GM18867 (cell line): ENCODE data around the gene GNAI2.
"Not testable (repeated sequence)": the region's sequence is repeated elsewhere in the genome, so short reads cannot be mapped to it uniquely, and the experiment has no call there.

Experiments used
- ATAC-seq: cut with Tn5 transposase; IDR thresholded peaks from one replicate; pipeline ENCODE4 v1.9.1; 2021; ENCODE audit warnings: mild to moderate bottlenecking, moderate library complexity; ENCODE audit not compliant: unreplicated experiment

The GNAI2 gene

DNA sequence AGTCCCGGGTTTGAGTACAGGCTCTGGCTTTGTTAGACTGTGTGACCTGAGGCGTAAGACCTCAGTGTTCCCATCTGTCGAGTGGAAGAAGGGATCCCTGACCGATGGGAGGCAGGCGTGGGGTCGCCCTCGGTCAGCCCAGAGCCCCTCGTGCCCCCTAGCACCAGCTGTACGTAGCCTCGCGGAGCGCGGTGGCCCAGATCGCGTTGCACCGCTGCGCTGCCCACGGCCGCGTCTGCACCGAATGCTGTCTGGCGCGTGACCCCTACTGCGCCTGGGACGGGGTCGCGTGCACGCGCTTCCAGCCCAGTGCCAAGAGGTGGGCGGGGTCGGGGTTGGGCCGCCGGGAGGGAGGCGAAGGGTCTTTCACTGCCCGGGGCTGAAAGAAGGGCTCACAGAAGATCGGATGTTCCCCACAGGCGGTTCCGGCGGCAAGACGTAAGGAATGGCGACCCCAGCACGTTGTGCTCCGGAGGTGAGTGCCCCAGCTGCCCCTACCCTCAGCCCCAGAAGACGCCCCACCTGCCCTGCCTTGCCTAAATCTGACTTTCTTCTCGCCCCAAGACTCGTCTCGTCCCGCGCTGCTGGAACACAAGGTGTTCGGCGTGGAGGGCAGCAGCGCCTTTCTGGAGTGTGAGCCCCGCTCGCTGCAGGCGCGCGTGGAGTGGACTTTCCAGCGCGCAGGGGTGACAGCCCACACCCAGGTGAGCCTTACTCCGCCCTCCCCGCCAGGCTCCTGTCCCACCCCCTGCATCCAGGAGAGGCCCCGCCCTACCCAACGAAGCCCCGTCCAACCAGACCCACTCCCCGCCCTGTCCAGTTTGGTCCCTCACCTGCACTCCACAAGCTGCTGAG is 39.4 kb downstream of the GNAI2 start:
- ATAC-seq: no peak

- ATAC-seq: no peak
These were observed 40.2 kb downstream of the GNAI2 start for GRCh38 chr3:50275996-50276761.

DNA sequence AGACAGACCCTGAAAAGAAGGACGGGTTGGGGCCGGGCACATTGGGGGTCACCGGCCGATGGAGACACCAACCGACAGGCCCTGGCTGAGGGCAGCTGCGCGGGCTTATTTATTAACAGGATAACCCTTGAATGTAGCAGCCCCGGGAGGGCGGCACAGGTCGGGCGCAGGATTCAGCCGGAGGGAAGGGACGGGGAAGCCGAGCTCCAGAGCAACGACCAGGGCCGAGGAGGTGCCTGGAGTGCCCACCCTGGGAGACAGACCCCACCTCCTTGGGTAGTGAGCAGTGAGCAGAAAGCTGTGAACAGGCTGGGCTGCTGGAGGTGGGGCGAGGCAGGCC is 40.7 kb downstream of the GNAI2 start:
- no peak for ATAC-seq

- no peak for ATAC-seq
These were observed 42.3 kb downstream of the GNAI2 start for GRCh38 chr3:50278123-50278879.

GRCh38 chr3:50278880-50279224 is 42.8 kb downstream of the GNAI2 start, which contains the start of gene LSMEM2:
Gene LSMEM2 (plus strand): TSS chr3:50279087. CDS start chr3:50279114, 27 bp downstream.
- ATAC-seq: no peak

GRCh38 chr3:50279255-50280016 is 43.4 kb downstream of the GNAI2 start:
- ATAC-seq: no peak

GRCh38 chr3:50284121-50284520 is 48.1 kb downstream of the GNAI2 start:
- not testable (repeated sequence) for ATAC-seq

DNA sequence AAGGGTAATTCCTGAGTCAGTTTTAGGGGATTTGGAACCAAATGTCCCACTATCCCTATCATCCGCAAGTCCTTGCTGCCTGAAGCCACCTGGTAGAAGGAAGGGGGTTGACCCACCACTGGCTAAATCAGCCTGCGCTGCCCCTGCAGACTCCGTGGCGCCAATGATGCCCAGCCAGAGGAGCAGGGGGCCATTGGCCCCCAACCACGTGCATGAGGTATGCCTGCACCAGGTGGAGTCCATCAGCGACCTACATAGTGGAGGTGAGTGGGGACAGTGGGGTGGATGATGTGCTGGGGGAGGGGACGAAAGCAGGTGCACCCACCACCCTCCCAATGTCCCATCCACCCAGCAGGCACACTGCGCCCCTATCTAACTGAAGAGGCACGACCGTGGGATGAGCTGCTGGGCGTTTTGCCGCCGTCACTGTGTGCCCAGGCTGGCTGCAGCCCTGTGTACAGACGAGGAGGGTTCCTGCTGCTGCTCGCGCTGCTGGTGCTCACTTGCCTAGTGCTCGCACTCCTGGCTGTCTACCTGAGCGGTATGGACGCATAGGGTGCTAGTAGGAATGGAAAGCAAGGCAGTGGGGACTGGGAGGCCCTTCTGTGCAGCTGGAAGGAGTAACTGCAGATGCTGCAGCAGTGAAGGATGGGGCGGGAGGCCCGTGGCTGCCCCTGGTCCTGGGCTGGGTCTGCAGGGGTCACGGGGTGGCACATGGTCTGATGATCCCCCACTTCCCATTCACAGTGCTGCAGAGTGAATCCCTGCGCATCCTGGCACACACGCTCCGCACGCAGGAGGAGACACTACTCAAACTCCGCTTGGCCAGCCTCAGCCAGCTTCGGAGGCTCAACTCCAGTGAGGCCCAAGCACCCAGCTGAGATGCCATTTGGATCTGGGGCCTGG is 50.6 kb downstream of the GNAI2 start:
- ATAC-seq: no peak

DNA sequence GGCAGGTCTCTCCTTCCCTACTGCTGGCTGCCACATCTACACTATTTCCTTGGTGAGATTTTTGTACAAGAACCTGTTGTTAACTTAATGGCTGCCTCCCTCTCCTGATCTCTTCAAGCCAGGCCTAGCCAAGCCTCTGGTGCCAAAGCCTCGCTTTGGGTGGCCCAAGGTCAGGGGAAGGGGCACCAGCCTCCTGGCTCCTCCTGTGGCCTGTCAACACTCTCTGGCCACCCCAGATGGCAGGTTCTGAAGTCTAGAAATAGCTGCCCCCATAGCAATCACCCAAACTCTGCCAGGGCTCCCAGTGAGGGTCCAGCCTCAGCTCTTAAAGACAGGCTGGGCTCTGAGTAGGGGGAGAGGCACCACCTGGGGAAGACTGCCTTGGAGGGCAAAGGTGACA is 51.3 kb downstream of the GNAI2 start:
- no peak for ATAC-seq

DNA sequence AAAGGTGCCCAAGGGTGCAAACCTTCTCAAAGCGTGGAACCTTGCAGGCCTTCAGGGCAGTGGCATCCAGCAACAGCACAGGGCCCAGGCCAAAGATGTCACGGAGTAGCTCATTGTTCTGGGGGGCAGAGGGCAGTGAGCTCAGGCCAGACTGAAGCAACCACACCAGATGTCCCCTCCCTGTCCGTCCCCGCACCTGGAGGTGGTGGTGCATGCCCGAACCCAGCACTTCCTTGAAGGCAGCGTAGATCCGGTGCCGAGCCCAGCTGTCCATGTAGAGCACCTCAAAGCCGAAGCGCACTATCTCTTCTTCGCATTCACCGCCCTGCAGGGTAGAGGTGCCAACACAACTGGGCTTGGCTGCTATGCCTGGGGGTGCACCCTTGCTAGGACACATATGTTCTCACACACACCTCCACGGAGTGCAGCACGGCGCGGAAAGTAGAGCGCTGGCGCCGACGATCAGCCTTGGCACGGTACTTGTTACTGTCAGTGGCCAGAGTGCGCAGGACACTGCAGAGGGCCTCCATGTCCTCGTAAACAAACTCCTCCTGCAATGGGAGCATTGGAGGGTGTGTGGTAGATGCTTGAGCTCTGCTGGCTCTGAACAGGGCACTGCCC is 52.5 kb downstream of the GNAI2 start:
- ATAC-seq: no peak

DNA sequence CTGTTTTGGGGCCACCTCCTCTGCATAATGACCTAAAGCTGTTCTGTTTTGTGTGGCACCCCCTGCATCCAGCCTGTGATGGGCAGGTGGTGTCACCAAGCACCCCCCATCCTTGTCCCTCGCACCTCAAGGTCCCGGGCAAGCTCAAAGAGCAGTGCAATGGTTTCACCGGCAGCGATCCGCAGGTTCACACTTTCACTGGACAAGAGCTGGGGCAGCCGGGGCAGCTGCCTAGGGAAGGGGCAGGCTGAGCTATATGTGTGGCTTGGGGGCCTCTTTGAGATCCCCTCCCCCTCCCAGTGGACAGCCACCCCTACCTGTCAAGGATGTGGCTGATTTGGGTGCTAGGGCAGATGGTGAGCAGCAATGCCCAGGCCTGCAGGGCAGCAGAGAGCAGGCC is 53.1 kb downstream of the GNAI2 start:
- ATAC-seq: no peak

GRCh38 chr3:50290161-50290641 is 54.2 kb downstream of the GNAI2 start:
- no peak for ATAC-seq

DNA sequence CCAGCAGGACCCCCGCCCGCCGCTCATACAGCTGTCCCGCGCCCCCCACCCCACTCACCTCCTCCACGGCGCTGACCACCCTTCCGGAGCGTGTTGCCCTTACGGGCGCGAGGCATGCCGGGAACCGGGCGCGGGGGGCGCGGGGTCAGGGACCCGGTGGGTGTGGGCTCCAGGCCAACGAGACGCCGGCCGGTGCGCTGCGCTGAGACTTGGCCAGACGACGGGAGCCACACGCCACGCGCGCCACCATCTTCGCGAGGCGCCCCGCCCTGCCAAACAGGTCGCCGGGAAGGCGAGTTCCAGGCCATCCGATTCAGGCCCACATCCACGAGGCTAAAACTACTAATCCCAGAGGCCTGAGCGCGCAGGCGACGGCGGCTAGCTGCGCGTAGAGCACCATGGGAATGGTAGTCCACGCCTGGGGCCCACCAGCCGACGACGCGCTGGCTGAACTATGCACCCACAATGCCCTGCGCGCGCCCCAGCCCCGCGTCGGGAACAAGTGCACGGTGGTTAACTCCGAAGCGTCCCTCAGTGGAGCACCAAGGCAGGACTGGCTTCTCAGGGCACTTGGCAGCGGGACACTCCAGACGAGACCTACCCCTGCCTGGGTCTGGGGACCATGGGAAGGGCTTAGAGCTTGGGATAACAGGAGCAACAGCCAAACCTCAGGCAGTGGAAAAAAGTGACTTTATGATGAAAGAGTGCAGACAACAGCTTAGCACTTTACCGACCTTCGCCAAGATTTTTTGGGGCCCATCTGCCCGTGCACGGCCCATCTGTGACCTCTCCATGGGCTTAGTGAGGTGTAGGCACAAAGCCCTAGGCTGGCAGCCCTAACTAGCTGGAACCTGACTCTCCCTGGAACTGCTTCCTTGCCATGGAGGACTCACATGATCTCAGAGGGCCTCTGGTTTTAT is 56.4 kb downstream of the GNAI2 start, which contains the start of gene IFRD2:
TSS of gene IFRD2 (minus strand) at position 271 of the 920 bp plus-strand sequence. CDS start at position 116, 155 bp downstream.
- peak; percentile 91 for ATAC-seq

DNA sequence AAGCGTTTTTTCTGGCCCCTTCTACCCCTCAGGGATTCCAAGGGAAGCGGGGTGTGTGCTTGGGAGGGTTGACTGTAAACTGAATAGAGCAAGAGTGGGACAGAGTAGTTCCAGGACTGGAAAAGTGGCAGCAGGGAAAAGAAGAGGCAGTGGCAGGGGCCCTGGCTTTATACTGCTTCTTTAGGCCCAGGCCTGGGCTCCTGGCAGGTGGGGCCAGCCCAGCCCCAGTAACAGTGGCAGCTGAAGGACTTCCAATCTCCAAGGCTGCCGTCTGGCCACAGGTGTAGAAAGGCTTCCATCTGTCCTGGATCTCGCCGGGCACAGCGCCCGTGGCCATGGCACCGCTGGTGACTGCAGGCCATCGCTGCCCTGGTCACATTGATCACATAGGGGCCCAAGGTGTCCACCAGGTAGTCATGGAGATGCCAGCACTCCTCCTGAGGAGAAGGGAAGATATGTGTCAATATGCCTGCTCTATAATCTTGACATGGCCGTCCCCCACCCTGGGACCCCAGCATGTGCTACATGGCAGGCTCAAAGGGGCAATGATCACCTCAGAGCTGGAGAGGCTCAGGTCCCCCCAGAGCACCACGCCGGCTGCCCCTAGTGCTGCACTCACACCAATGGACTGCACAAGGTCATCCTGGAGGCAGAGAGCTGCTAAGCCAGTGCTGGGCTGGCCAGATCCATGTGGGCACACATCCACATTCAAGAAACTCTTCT is 57.2 kb downstream of the GNAI2 start:
- ATAC-seq: no peak

DNA sequence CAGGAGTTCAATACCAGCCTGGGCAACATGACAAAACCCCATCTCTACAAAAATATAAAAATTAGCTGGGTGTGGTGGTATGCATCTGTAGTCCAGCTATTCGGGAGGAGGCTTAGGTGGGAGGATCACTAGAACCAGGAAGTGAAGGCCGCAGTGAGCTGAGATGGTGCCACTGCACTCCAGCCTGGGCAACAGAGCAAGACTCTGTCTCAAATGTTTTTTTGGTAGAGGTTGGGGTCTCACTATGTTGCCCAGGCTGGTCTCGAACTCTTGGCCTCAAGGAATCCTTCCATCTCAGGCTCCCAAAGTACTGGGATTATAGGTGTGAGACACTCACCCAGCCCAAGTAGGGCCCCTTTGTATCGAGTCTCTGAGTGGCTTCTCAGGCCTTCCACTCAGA is 58.1 kb downstream of the GNAI2 start:
- ATAC-seq: no peak

DNA sequence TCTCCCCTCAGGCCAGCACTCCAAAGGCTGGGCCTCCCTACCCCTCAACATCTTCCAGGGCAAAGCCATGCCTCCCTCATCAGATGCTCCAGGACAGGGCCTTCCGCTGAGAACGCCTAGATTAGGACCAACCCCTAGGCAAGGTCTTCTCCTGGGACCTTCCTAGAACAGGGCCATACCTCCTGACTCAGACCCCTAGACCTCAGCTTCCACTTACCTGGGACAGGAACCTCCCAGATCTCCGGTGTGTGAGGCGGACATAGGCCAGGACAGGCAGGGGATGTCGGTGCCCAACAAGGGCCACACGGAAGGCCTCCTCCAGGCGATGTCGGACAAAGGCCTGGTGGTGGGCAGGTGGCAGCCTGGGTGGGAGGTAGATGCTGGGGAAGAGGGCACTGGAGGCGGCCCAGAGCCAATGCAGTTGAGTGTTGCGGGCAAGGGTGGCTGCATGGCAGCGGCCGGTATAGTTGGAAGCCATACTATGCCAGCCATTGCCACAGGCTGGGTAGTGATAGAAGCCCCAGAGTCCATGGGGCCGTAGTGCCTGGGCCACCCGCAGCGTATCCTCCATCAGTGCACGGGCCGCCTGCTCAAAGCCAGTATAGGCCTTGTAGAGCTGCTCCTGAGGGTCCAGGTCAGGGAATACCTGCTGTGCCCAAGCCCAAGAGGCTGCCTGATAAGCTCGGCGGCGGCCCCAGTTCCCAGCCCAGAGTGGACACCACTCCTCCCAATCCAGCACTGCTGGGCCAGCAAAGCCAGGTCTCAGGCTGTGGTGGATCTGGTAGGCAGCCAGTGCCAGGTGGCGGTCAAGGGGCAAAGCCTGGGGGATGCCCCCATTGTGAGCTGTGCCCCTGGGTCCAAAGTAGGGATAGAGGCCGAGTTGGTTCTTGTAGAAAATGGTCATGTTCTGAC is 58.7 kb downstream of the GNAI2 start:
- no peak for ATAC-seq
